NCI-H1436 treated with DMSO at 0.1 percent for 48 hours (cell line): ENCODE results near the gene SLC9A8.

Source experiments
- DNase-seq: peaks from one replicate; lab custom pipeline; 2025; lab: John Stamatoyannopoulos, UW

SLC9A8 gene

DNA sequence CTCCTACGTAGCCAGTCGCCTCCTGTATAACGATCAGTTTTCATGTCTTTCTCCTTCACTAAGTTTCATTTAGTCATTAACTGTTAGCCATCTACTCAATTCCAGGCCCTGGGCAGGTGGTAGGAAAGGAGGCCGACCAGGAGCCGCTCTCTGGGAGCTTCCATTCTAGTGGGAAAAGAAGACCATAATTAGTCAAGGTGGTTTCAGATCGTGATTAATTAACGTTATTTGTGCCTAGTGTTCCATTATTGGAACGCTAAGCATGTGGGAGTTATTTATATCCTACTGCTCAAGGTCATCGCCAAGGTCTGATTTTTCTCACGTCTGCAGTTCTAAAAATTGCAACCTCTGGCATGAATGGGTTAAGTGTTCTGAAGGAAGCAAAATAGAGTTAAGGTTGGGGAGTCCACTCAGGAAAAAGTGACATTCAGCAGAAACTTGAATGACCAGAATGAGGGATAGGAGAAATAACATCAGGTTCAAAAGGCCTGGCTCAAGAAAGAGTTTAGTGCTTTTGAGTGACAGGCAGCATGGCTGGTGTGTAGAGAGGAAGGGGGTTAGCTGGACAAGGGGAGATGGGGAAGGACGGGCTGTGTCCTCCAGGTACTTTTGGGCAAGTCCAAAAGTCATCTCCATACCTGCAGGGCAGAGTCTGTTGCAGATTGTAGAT, 812 bp downstream of the SLC9A8 start:
- DNase-seq: no peak

DNA sequence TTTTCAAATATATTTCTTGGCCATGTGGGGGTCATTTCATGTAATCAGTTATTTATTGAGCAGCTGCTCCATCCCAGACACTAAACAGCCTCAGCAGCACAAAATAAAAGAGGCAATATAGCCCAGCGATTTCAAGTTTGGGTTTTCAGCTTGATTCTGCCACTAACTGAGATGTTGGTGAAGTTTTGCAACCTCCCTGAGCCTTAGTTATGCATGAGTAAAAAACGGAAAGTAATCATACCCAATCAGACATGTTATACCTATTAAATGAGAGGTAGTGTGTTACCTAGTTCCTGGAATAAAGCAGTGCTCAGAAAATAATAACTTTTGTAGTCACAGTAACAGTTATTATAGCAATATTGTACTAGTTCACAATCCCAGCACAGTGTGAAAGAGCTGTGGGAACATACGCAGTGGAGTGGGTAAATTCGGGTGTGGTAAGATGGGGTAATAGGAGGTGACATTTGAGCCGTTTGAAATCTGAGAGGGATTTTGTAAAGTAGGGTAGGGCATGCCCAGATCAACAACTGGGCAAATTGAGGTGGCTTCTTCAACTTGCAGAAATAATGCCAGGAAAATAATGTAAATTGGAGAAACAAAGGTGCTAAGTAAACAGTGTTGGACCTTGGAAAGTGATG, 1.5 kb downstream of the SLC9A8 start:
- DNase-seq: no peak

DNA sequence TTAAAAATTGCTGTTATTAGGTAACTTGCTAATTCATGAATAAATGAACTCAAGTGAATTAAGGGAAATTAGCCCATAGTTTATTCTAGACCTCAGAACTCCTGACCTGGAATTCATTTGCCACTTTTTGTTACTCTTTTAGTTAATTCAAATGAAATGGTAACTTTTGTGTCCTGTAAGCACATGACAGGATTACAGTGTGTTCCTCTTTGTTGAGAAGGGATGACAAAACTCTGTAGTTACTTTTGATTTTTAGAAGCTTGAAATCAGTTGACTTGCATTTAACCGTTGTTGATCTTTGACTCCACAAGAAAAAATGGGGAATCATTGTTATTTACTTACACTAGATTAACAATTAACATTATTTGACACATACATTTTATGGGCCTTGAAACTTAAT, 6.2 kb downstream of the SLC9A8 start:
- no peak for DNase-seq

DNA sequence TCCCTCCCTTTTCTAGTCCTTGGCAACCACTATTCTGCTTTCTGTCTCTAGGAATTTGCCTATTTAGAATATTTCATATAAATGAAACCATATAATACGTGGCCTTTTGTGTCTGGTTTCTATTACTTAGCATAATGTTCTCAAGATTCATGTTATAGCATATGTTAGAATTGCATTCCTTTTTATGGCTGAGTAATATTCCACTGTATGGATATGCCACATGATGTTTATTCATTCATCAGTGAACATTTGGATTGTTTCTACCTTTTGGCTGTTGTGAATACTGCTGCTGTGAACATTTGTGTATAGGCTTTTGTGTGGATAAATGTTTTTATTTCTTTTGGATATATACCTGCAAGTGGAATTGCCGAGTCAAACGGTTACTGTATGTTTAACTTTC, 7.1 kb downstream of the SLC9A8 start:
- DNase-seq: no peak

DNA sequence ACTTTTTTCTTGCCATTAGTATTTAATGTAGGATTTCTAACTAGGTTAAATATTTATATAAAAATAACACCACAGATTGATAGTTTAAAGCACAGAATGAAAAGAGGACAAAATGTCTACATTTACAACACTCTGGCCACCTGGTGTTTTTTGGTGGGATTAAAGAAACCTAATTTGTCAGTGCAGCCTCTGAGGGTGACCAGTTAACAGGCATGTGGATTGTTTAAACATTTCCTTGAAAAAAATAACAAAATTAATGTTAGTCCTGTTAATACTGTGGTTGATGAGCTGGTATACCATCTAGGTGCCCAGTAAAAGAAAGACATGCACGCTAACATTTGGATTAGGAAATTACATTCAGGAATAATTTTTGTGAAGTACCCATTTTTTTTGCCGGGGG, 8.8 kb downstream of the SLC9A8 start:
- DNase-seq: no peak

DNA sequence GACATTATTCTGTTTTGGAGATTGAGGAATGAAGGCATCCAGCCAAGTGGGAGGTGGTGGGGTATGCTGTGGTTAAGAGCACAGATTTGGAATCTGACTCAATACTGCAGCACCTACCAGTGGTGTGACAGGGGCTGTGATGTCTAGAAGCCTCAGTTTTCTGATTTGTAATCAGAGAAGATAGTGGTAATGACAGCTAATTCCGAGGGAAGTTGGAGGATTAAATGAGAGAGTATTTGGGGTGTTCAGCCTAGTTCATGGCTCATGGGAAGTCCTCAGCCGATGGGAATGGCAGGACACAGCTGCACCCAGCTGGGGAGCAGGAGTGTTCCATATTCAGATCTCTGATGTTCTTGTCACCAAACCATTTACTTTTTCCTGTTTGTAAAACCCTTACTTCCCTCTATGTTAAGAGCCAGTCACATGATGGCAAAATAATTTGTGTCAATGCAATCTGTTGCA, 9.3 kb downstream of the SLC9A8 start:
- no peak for DNase-seq

DNA sequence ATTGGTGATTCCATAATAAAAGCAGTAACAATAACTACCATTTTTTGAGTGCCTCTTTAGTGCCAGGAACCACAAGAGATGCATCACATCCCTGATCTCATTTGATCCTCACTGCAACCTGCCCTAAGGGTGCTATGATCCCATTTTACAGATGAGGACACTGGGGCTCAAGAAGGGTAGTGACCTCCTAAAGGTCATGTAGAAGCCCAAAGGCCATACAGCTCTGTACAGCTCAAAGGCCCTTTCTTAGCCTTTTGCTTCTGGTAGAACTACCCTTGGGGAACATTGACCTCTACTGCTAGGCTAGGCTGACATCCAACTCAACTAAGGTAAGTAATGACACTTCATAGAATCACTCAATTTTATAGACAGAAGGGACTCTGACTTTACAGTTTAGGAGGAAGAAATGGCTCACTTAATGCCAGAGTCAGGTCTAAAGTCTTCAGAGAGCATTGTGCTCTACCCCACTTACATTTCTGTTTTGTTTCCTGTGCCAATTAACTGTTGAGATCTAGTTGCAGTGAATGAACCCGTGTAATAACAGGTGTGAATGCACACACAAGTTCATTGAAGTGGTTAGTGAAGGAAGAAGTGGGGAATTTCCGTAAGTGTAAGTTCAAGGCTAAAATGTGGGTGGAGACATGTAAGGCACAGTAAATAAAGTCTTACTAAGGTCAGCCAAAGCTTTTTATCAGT, 10.7 kb downstream of the SLC9A8 start:
- DNase-seq: no peak

DNA sequence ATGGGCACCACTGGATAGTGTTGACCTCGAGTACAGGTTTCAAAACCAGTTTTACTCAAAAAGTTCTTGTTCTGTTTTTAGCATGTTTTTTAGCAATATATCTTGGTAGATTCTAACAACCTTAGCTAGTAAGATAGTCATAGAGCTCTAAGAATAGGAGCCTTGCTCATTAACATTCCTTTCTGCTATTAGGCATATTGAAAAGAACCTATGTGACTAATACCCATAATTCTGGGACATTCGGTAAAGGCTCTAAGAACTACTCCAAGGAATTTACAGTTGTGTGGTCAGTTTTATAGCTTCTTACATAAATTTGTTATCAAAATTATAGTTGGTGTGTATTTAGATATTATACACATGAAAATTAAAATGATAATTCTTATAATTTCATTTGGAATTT, 11.6 kb downstream of the SLC9A8 start:
- no peak for DNase-seq

DNA sequence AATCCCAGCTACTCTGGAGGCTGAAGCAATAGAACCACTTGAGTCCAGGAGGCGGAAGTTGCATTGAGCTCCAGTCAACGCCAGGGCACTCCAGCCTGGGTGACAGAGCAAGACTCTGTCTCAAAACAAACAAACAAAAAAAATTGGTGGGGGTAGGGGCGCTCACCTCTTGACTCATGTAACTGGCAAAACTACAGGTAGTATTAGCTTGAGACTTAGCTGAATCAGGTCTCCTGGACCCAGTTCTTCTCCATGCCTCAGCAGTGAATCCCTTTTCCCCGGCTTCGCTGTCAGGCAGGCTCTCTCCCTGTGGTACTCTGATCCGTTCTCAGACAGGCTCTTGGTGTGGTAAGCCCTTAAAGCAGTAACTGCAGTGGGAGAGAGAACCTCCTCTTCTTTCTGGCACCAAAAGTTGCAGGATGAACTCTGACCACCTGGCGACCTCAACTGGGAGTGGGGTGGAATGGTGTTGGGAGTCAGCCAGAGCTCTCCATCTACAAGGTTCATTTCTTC, 12.9 kb downstream of the SLC9A8 start:
- no peak for DNase-seq

DNA sequence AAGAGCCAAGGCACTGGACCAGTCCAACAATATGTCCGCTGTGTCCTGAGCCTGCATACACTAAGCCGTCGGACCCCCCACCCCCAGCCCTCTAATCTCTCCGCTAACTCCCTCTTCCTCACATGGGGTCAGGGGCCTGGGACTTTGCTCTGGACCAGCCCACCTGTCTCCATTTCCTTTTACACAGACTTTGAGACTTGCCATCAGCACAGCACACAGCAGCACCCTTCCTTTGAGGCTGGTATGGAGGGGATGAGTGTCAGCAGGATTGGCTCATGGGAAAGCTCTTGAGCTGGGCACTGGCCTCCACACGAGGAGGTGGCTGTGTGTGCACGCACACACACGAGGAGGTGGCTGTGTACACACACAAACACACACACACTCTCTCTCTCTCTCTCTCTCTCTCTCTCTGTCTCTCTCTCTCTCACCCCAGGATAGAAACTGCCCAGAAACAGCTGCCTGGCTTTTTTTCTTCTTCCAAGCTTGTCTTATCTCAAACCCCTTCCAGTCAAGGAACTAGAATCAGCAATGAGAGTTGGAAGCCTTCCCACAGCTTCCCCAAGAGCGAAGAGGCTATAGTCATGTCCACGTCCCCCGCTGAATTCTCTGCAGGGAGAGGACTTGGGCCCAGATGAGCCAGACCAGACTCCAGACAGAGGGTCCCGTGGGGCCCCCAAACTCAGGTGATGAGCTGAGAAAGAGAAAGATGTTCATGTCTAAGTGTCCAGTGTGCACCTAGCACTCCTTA, 18.6 kb downstream of the SLC9A8 start:
- DNase-seq: no peak

DNA sequence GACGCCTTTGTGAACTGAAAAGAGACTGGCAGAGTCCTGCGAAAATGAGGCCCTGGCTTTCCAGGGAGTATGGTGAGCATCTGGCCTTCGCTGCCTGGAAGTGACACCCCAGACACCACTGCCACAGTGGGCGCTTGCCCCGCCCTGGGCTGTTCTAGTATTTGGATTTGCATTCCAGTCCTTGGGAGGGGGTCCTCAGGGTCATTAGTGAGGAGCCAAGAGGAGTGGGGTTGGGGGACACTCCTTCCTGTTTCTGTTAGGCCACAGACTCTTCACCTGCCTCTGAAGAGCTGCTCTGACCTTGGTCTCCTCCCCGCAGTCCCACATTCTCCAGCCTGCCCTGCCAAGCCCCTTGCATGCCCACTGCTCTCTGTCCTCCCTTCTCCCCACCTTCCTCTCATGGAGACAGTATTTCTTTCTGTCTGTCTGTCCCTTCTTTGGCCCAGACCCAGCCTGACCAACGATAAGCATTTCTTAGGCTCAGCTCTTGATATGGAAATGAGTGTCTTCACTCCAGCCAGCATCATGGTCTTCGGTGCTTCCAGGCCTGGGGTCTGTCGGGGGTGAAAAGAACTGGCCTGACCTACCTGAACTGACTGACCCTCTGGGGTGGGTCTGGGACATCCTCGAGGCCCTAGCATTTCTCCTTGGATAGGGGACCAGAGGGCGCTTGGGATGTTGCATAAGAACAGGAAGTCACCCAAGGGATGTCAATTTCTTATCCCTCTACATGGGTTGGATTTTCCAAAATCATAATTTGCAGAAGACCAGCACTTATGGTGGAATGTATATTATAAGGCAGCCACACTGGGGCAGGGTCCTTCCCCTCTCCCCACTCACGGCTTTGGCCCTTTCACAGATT, 19.4 kb downstream of the SLC9A8 start:
- DNase-seq: no peak

DNA sequence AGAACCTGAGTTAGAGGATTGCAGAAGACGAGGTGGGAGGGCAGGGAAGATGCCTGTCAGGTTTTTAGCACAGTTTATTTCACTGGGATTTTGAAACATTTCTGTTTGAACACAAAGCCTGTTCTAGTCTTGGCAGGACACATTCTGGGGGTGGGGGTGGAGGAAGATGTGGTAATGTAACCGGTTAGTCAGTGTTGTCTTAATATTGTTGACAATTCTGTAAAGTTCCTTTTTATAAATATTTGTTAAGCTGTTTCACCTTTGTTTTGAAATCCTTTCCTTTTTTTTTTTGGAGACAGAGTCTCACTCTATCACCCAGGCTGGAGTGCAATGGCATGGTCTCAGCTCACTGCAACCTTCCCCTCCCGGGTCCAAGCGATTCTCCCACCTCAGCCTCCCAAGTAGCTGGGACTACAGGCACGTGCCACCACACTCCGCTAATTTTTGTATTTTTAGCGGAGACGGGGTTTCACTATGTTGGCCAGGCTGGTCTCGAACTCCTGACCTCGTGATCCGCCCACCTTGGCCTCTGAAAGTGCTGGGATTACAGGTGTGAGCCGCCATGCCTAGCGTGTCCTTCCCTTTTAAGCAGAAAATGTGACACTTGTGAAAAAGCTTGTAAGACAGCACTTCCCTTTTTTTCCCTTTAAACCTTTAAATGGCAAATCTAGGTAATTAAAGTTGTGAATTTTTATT, 20.2 kb downstream of the SLC9A8 start:
- no peak for DNase-seq

DNA sequence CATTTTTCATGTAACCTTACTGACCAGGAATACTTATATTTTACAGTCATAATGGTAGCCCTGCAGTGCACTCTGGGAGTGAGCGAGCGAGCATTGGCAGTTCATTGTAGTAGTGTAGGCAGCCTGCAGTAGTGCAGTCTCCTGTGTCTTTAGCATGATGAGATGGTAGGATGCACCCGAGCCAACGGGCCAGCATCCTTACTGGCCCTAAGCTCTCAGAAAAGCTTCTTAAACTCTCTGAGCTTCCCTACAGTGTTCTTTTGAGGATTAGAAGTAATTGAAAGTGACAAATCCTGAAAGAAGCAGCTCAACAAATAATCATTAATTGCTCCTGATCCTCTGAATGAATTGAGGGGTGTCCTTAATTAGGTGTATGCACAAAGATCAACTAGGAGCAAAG, 20.9 kb downstream of the SLC9A8 start:
- no peak for DNase-seq

DNA sequence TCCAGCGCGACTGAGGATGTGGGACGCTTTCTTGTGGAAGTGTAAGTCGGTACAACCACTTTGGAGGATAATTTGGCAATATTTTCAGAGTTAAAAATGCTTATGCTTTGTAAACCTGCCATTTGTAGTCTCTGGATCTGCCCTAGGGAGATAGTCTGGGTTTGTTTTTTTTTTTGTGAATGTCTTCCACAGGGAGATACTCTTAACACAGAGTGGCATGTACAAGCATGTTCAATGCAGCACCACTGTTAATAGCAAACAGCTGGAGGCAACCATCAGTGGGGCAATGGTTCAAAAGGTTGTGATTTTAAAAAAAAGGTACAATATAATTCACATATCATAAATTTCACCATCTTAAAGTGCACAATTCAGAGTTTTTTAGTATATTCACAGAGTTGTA, 22.4 kb downstream of the SLC9A8 start:
- no peak for DNase-seq

DNA sequence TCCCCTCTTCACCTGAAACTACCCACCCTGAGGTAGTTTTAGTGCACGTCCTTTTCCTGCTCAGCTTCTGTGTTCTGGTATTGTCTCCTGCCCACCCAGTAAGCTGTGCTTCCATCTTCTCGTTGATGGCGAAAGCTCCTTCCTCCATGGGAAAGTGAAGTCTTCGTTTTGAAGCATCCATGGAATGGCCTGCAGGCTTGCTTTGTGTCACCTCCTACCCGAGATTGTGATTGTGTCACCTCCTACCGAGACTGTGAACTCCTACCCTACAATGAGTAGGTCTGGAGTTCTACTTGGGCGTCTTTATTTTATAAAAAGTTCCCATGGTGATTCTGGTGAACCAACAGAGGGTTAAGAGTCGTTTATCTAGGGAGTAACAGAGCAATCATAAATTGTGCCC, 25.9 kb downstream of the SLC9A8 start:
- DNase-seq: no peak

DNA sequence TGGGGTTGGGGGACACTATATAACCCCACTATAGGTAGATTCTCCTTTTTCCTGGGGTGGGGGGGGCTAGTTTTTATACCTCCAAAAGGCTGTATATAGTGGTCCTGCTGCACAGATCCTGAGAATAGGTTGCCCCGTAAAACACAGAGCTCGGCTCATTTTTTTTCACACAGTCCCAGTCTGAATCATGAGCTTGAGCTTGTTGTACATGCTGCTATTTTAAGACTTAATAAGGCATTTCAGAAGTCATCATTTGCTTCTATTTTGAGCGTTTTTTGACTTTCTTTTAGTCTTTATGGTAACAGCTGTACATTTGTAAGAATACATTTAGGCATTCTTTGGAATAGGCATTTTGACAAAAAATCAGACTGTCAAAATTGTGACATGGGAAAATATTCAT, 30.5 kb downstream of the SLC9A8 start:
- no peak for DNase-seq

DNA sequence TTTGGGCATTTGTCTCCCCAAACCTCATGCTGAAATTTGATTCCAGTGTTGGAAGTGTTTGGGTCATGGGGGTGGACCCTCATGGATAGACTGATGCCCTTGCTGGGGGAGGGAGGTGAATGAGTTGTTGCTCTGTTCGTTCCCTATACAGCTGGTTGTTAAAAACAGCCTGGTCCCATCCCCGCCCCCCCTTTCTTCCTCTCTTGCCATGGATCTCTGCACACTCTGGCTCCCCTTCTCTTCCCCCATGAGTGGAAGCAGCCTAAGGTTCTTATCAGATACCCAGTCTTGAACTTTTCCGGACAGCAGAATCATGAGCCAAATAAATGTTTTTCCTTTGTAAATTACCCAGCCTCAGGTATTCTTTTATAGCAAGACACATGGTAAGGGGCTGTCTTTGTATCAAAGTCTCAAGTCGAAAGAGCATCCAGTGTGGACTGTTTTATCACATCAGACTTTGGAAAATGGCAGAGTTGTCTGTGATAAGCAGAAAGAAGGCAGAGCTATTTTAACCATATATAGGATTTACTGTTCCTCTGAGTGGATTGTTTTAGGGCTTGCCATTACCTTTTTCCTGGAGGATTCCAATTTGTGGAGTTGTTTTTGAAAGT, 31.2 kb downstream of the SLC9A8 start:
- no peak for DNase-seq

DNA sequence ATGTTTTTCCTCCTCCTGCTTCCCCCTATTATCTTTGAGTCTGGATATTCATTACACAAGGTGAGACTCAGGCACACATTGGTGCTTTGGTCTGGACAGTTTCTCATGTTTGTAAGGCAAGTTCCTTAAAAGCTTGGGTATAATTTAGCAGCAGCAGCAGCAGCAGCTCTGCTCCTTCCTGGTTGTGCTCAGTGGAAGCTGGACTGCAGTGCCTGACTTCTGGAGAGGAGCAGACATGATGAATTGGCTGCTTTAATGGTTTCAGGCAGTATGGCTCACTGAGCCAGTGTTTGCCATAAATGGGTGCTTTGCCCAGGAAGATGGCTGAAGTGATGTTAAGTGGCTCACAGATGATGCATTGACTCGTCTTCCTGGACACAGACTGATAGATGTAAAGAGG, 32.4 kb downstream of the SLC9A8 start:
- DNase-seq: no peak

DNA sequence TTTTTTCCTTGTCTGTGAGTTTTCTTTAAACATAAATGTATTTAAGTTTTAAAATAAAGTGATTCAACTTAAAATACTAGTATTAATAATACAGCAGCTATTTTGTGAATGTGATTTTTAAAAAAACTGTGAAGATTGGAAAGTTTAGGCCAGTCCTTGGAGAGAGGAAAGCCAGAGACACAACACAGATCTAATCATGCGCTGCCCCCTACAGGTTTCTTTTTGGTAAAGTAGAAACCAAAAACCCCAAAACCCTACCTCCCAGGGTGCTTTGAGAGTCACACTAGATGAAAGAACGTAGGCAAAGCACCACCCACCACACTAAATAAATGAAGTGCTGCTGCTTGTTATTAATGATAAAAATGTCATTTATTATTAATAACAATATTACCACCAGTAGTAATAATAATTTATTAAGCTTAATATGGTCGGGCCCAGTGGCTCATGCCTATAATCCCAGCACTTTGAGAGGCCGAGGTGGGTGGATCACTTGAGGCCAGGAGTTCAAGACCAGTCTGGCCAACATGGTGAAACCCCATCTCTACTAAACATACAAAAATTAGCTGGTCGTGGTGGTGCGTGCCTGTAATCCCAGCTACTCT, 33.7 kb downstream of the SLC9A8 start:
- DNase-seq: no peak
